Measurements from ENCODE around the gene GBP3.

DNA sequence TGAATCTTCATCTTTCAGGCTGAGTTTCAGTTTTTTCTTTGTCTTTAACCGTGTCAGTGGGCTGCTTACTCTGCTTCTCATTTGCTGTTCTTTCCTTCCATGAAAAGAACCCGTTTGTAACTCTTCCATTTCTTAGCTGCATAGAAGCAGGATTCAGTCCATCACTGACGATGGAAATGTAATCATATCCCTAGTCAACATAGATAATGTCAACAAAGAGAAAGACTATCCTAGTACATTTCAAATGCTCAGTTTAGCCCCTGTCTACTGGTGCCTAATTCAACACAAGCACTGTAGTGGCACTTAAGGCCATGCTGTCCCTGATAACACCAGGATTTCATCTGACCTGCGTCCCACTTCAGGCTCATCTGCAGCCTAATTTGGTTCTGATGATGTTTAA lies 42.0 kb upstream of the GBP3 start:
- TF ChIP-seq, protein P1, sequence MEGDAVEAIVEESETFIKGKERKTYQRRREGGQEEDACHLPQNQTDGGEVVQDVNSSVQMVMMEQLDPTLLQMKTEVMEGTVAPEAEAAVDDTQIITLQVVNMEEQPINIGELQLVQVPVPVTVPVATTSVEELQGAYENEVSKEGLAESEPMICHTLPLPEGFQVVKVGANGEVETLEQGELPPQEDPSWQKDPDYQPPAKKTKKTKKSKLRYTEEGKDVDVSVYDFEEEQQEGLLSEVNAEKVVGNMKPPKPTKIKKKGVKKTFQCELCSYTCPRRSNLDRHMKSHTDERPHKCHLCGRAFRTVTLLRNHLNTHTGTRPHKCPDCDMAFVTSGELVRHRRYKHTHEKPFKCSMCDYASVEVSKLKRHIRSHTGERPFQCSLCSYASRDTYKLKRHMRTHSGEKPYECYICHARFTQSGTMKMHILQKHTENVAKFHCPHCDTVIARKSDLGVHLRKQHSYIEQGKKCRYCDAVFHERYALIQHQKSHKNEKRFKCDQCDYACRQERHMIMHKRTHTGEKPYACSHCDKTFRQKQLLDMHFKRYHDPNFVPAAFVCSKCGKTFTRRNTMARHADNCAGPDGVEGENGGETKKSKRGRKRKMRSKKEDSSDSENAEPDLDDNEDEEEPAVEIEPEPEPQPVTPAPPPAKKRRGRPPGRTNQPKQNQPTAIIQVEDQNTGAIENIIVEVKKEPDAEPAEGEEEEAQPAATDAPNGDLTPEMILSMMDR (IDR thresholded peaks at IDR 0.05; ENCODE audit: low read depth, low read length): no peak
- no peak for TF ChIP-seq EZH2phosphoT487 (IDR thresholded peaks at IDR 0.05; ENCODE audit: low read depth)

All from OCI-LY3 (cell line).